Endothelial cell of umbilical vein (primary cell): ENCODE measurements around the gene BPI. TPM values are rescaled to one million over a fixed set of nuclear protein-coding genes. Genes with fewer than 3 reads are reported as not detected.

Experiments
- BruUV-seq: library from RNA; stranded (reverse); fragments of 400-500 nt; replicated peaks from 2 replicates; lab custom pipeline; 2021; lab: Mats Ljungman, UMichigan
- CTCF ChIA-PET: fragments of 300-600, 350-600 bp; sonication (Branson Sonifier 250); formaldehyde crosslinking; loops from one replicate; lab custom pipeline; 2021; ENCODE audit warnings: antibody characterized with exemption, inconsistent platforms; lab: Charles Lee
- POLR2A ChIA-PET: fragments of 300-600, 350-600 bp; sonication (Branson Sonifier 250); formaldehyde crosslinking; loops from one replicate; lab custom pipeline; 2021; ENCODE audit warnings: antibody characterized with exemption, inconsistent platforms; lab: Charles Lee
- DNase-seq: peaks from one replicate; pipeline ENCODE4 v3.0.0-alpha.2; 2011; ENCODE audit warnings: low read depth, low spot score
- FAIRE-seq: peaks from 2 replicates; lab custom pipeline; 2011; peaks lifted over from hg19 to GRCh38; lab: Jason Lieb, UNC
- H2AFZ ChIP-seq: 2 replicates; pipeline ENCODE4 v1.6.0; 2012; ENCODE audit warnings: low read depth, low read length, control low read depth, inconsistent platforms
- H3K27ac ChIP-seq: 2 replicates; pipeline ENCODE4 v1.5.1; 2011; ENCODE audit warnings: low read depth, mild to moderate bottlenecking, control low read depth, low read length, moderate library complexity; ENCODE audit not compliant: insufficient read depth
- H3K27me3 ChIP-seq, 2 experiments: 2 replicates each; pipeline versions ENCODE4 v1.6.0 to v1.6.1; 2011; ENCODE audit warnings: low read length in 2 of 2, mixed read lengths in 1 of 2; ENCODE audit not compliant: control insufficient read depth in 2 of 2, insufficient read depth in 2 of 2
- H3K36me3 ChIP-seq, 2 experiments: 2 replicates in 1 of 2; 3 replicates in 1 of 2; pipeline ENCODE4 v1.5.1; 2011; ENCODE audit warnings: low read length in 2 of 2, mild to moderate bottlenecking in 1 of 2, moderate library complexity in 1 of 2; ENCODE audit not compliant: control insufficient read depth in 2 of 2, insufficient read depth in 2 of 2; ENCODE audit errors: extremely low read depth in 1 of 2
- H3K4me1 ChIP-seq: 3 replicates; pipeline ENCODE4 v1.5.1; 2011; ENCODE audit warnings: mild to moderate bottlenecking, low read length; ENCODE audit not compliant: control insufficient read depth, insufficient read depth; ENCODE audit errors: extremely low read depth
- H3K4me2 ChIP-seq: 2 replicates; pipeline ENCODE4 v1.6.1; 2011; ENCODE audit warnings: low read length, control low read depth, mixed read lengths; ENCODE audit not compliant: insufficient read depth
- H3K4me3 ChIP-seq, 3 experiments: fragments of 200-600 bp in 1 of 3; sonication (generic), shearing (Covaris generic) in 1 of 3; replicated peaks in 1 of 3; 2 replicates each; pipeline ENCODE4 v1.5.1; 2011 to 2016; ENCODE audit warnings: control low read depth in 3 of 3, low read length in 3 of 3, mild to moderate bottlenecking in 2 of 3, inconsistent platforms in 1 of 3, low read depth in 1 of 3, moderate library complexity in 1 of 3; ENCODE audit not compliant: insufficient read depth in 1 of 3
- H3K79me2 ChIP-seq: 2 replicates; pipeline ENCODE4 v1.6.0; 2012; ENCODE audit warnings: low read length, inconsistent platforms; ENCODE audit not compliant: control insufficient read depth, insufficient read depth
- H3K9ac ChIP-seq: replicated peaks from 2 replicates; pipeline ENCODE3; 2011; ENCODE audit warnings: low read length, control low read depth; ENCODE audit not compliant: insufficient read depth; ENCODE audit errors: extremely low read depth
- H3K9me1 ChIP-seq: replicated peaks from 3 replicates; pipeline ENCODE4 v1.6.0; 2011; ENCODE audit warnings: mild to moderate bottlenecking, low read length; ENCODE audit not compliant: control insufficient read depth, insufficient read depth; ENCODE audit errors: extremely low read depth
- H3K9me3 ChIP-seq: replicated peaks from 2 replicates; pipeline ENCODE4 v1.5.1; 2012; ENCODE audit warnings: low read length, inconsistent platforms; ENCODE audit not compliant: control insufficient read depth, insufficient read depth
- H4K20me1 ChIP-seq: replicated peaks from 2 replicates; pipeline ENCODE3; 2011; ENCODE audit warnings: mild to moderate bottlenecking, low read length; ENCODE audit not compliant: control insufficient read depth, insufficient read depth; ENCODE audit errors: extremely low read depth
- EZH2 ChIP-seq: IDR thresholded peaks from 2 replicates; pipeline ENCODE4 v1.6.1; 2012; ENCODE audit warnings: borderline replicate concordance, low read depth, mild to moderate bottlenecking, moderate library complexity, low read length, inconsistent platforms; ENCODE audit not compliant: severe bottlenecking
- FOS ChIP-seq: IDR thresholded peaks from 2 replicates; pipeline ENCODE4 v1.6.1; 2011; ENCODE audit warnings: mild to moderate bottlenecking, low read length, moderate library complexity, borderline replicate concordance; ENCODE audit not compliant: insufficient read depth
- GATA2 ChIP-seq: IDR thresholded peaks from 2 replicates; pipeline ENCODE4 v1.7.0; 2011; ENCODE audit warnings: low read depth, mild to moderate bottlenecking, moderate library complexity, mixed read lengths, low read length; ENCODE audit not compliant: insufficient read length, insufficient read depth
- MAX ChIP-seq: IDR thresholded peaks from 2 replicates; pipeline ENCODE4 v1.6.1; 2011; ENCODE audit not compliant: insufficient read depth, insufficient read length
- MYC ChIP-seq: IDR thresholded peaks from one replicate; pipeline ENCODE4 v1.6.1; 2011; ENCODE audit warnings: mild to moderate bottlenecking, low read depth, low read length
- POLR2AphosphoS5 ChIP-seq: IDR thresholded peaks from 2 replicates; pipeline ENCODE4 v1.6.1; 2012; ENCODE audit warnings: low read depth, mild to moderate bottlenecking, control low read depth, low read length, moderate library complexity; ENCODE audit not compliant: insufficient read depth
- dilution Hi-C: fragments of 300-500 bp; cut with MboI; formaldehyde crosslinking; loops from one replicate; pipeline ENCODE4 v1.15.0; 2019; ENCODE audit warnings: low sequenced_read_pairs; ENCODE audit not compliant: extremely low pct_ligation_motif_present
- intact Hi-C: fragments of 100-400 bp; cut with micrococcal nuclease; formaldehyde crosslinking; loops from one replicate; pipeline ENCODE4 v1.10.0; 2022
- polyA plus RNA-seq, 4 experiments: library from polyadenylated mRNA; depleted of rRNA in 3 of 4; stranded (reverse) in 3 of 4; unstranded in 1 of 4; fragments of >200 nt; gene quantifications; 2 replicates each; pipeline versions ENCODE4 v1.2.1 to v1.2.3, GENCODE V29; 2011 to 2012; ENCODE audit warnings: missing spikeins in 1 of 4
- total RNA-seq: library from RNA; stranded (reverse); gene quantifications from 2 replicates; pipeline ENCODE4 v1.2.3, GENCODE V29; 2021

Gene BPI
- total and polyA plus RNA-seq, 2 donors (not counting 3 experiments of a cell fraction or from before 2014, with no cell fraction given) = not detected

DNA sequence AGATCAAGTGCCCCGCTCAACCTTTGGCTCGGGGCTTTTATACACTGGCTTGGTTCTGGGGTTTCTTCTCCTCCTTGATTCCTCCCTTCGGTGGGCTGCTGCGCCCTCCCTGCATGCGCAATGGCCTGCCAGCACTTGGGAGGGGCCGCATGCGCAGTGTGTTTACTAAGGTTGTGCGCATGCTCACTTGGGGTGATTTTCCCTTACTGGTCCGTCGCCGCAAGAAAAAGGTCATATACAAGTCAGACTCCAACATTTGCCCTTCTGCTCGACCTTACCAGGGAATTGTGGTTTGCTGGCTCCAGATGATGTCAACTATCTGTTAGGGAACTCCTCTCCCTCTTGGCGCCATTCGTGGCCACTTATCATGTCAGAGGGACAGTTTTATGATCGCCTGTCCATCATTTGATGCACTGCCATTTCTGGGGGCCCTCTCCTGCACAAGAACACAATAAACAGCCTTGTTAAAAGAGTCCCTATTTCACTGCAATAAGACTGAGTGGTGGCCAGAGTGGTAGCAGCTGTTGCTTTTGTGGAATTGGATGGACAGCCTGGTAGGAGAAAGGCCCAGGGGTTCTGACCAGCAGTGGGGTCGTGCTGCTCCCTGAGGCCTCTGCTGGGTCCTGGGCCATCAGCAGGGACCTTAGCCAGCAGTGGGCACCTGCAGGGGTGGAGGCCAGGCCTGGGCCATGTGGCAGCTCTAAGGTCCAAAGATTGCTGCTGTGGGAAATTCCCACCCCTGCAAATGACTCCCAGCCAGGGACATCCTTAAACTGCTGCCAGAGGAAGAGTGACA lies 39.6 kb downstream of the BPI start:
- Histone ChIP-seq H3K9ac (no peak overlapping the region), H3K4me1 (no peaks in the 10 kb centered on the region), H3K9me3 (no peaks in the 10 kb centered on the region), H4K20me1 (no peaks in the 10 kb centered on the region), H3K36me3 (no peaks in the 10 kb centered on the region), H3K27ac (no peak overlapping the region), H3K9me1 (no peaks in the 10 kb centered on the region), H3K79me2 (no peaks in the 10 kb centered on the region), H3K27me3 (peaks cover 0 to 3% of the 10 kb centered on the region in 2 experiments), H3K4me3 (no peak overlapping the region), H3K4me2 (no peak overlapping the region), H2AFZ (no peak overlapping the region)
- DNase-seq (peak; percentile 12), FAIRE-seq (no peak)
- ChIA-PET CTCF (interaction anchor here (0.8 kb wide), 1 partner anchor 65 kb away, joined by 3 read pairs; no protein-coding TSS in a partner anchor), POLR2A (no interaction called here)
- dilution Hi-C loops = no loop called here
- intact Hi-C loops = no loop called here
- BruUV-seq = no TSS peak
- TF ChIP-seq EZH2 (no peak), GATA2 (no peak), FOS (no peak), POLR2AphosphoS5 (no peak), MAX (no peak), MYC (no peak)
